ENCODE results near the gene PREP.

PREP gene

GRCh38 chr6:105276374-105276773 is 126.5 kb downstream of the PREP start:
- Histone ChIP-seq H3K36me3 (peaks cover 38% of the 10 kb centered on the region), H3K27ac (no peak overlapping the region), H3K4me1 (ENCODE audit: control insufficient read depth in 1 of 2, insufficient read depth in 1 of 2, low read depth in 1 of 2, low read length in 1 of 2) (no peaks in the 10 kb centered on the region), H3K4me3 (ENCODE audit: low read depth in 1 of 2, low read length in 1 of 2) (no peak overlapping the region), H3K27me3 (no peaks in the 10 kb centered on the region), H3K9me3 (no peaks in the 10 kb centered on the region)
- no peak for TF ChIP-seq CTCF (IDR thresholded peaks at IDR 0.05)

DNA sequence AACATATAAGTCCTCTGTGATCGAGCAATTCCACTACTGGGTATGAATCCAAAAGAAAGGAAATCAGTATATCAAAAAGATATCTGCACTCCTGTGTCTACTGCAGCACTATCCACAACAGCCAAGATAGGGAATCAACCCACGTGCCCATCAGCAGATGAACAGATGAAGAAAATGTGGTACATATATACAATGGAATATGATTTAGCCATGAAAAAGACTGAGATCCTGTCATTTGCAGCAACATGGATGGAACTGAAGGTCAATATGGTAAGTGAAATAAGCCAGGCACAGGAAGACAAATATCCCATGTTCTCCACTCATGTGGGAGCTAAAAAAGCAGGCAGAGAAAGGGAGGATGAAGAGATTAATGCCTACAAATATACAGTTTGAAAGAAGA is 127.3 kb downstream of the PREP start:
- Histone ChIP-seq H3K27ac (no peak overlapping the region), H3K4me3 (ENCODE audit: low read depth in 1 of 2, low read length in 1 of 2) (no peak overlapping the region), H3K9me3 (no peaks in the 10 kb centered on the region), H3K27me3 (no peaks in the 10 kb centered on the region), H3K36me3 (peaks cover 29% of the 10 kb centered on the region), H3K4me1 (ENCODE audit: control insufficient read depth in 1 of 2, insufficient read depth in 1 of 2, low read depth in 1 of 2, low read length in 1 of 2) (no peaks in the 10 kb centered on the region)
- no peak for TF ChIP-seq CTCF (IDR thresholded peaks at IDR 0.05)

- Histone ChIP-seq H3K27ac (no peak overlapping the region), H3K4me3 (ENCODE audit: low read depth in 1 of 2, low read length in 1 of 2) (no peak overlapping the region), H3K9me3 (no peaks in the 10 kb centered on the region), H3K4me1 (ENCODE audit: control insufficient read depth in 1 of 2, insufficient read depth in 1 of 2, low read depth in 1 of 2, low read length in 1 of 2) (no peaks in the 10 kb centered on the region), H3K27me3 (no peaks in the 10 kb centered on the region), H3K36me3 (peaks cover 29% of the 10 kb centered on the region)
- TF ChIP-seq CTCF (IDR thresholded peaks at IDR 0.05): no peak
Measured at GRCh38 chr6:105274678-105275077, 128.2 kb downstream of the PREP start.

DNA sequence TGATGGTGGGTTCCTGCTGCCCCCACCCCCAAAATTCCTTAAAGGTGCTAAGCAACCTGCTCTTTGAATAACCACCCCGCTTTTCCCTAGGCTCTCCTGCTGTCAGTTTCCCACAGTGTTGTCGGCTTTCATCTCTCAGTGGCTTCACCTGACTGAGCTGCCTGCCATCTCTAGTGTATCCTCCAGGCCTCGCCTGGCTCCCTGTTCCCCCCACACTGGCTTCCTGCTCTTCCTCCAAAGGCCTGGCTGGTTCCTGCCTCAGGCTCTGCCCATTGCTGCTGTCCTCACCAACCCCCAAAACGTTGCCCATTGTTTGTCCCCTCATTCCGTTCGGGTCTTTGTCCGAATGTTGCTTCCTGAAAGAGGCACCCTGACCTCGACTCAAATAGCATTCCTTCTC is 129.3 kb downstream of the PREP start:
- no peaks in the 10 kb centered on the region for H3K4me1 ChIP-seq (ENCODE audit: control insufficient read depth in 1 of 2, insufficient read depth in 1 of 2, low read depth in 1 of 2, low read length in 1 of 2)
- H3K27ac ChIP-seq: no peak overlapping the region
- H3K27me3 ChIP-seq: no peaks in the 10 kb centered on the region
- TF ChIP-seq CTCF (IDR thresholded peaks at IDR 0.05): no peak
- peaks cover 24% of the 10 kb centered on the region for H3K36me3 ChIP-seq
- H3K4me3 ChIP-seq (ENCODE audit: low read depth in 1 of 2, low read length in 1 of 2): no peak overlapping the region
- no peaks in the 10 kb centered on the region for H3K9me3 ChIP-seq

DNA sequence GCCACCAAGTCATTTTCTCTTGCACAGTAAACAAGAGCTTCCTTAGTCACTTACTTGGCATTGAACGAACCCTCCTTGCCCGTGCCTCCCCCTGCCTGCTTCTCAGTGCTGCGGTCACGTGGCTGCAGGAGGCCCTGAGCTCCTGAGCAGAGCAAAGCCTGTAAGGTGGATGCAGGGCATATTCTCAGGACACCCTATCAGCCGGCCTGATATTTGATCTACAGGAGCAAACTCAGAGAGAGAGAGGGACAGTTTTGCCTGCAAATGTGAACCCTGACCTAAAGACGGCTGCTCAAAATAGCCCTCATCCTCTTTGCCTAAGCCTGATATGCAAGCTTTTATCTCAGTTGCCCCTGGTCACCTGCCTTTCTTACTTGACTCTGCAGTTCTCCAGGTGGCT is 130.1 kb downstream of the PREP start:
- no peak for TF ChIP-seq CTCF (IDR thresholded peaks at IDR 0.05)
- no peaks in the 10 kb centered on the region for H3K27me3 ChIP-seq
- no peaks in the 10 kb centered on the region for H3K9me3 ChIP-seq
- no peaks in the 10 kb centered on the region for H3K4me1 ChIP-seq (ENCODE audit: control insufficient read depth in 1 of 2, insufficient read depth in 1 of 2, low read depth in 1 of 2, low read length in 1 of 2)
- H3K36me3 ChIP-seq: peaks cover 17% of the 10 kb centered on the region
- H3K27ac ChIP-seq: no peak overlapping the region
- no peak overlapping the region for H3K4me3 ChIP-seq (ENCODE audit: low read depth in 1 of 2, low read length in 1 of 2)

DNA sequence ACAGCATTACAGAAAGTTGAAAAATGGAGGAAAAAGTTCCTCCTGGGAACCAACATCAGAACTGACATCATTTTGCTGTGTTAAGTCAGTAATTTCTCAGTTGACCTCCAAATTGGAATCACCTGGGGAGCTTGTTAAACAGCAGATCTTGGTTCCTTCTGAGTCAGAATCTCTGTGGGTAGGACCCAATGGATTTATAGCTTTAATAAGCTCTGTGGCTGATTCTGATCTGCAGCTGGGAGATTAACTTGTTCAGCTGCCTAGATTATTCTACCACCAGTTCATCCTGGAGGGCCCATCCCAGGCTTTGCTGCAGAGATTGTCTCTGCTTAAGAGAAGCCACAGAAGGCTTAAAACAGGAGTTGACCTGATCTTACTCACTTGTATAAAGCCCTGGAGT is 132.4 kb downstream of the PREP start:
- H3K27ac ChIP-seq: no peak overlapping the region
- H3K4me1 ChIP-seq (ENCODE audit: control insufficient read depth in 1 of 2, insufficient read depth in 1 of 2, low read depth in 1 of 2, low read length in 1 of 2): no peaks in the 10 kb centered on the region
- H3K36me3 ChIP-seq: no peaks in the 10 kb centered on the region
- no peak overlapping the region for H3K4me3 ChIP-seq (ENCODE audit: low read depth in 1 of 2, low read length in 1 of 2)
- H3K9me3 ChIP-seq: no peaks in the 10 kb centered on the region
- H3K27me3 ChIP-seq: no peaks in the 10 kb centered on the region
- TF ChIP-seq CTCF (IDR thresholded peaks at IDR 0.05): no peak

Data from neutrophil (primary cell).